Ectodermal cell (in vitro differentiated cells): Measurements from ENCODE around the gene CDH2.
"Not testable (repeated sequence)": the region's sequence is repeated elsewhere in the genome, so short reads cannot be mapped to it uniquely, and the experiment has no call there.

ENCODE experiments used
- H3K27ac ChIP-seq: 2 replicates; pipeline ENCODE4 v1.7.0; 2013; ENCODE audit warnings: mild to moderate bottlenecking, low read depth, low read length; ENCODE audit not compliant: insufficient read depth, poor library complexity, severe bottlenecking
- H3K27me3 ChIP-seq: 2 replicates; pipeline ENCODE4 v1.7.0; 2013; ENCODE audit warnings: mild to moderate bottlenecking, low read length; ENCODE audit not compliant: insufficient read depth, control insufficient read depth, poor library complexity, severe bottlenecking
- H3K36me3 ChIP-seq: one replicate; pipeline ENCODE4 v1.7.0; 2013; ENCODE audit warnings: low read length; ENCODE audit not compliant: control insufficient read depth, insufficient read depth
- H3K4me1 ChIP-seq: one replicate; pipeline ENCODE4 v1.7.0; 2013; ENCODE audit warnings: low read length; ENCODE audit not compliant: control insufficient read depth, insufficient read depth
- H3K4me3 ChIP-seq: 2 replicates; pipeline ENCODE4 v1.7.0; 2013; ENCODE audit warnings: low read depth, low read length, control low read depth; ENCODE audit not compliant: insufficient read depth
- H3K9me3 ChIP-seq: 2 replicates; pipeline ENCODE4 v1.7.0; 2013; ENCODE audit warnings: mild to moderate bottlenecking, low read length, moderate library complexity; ENCODE audit not compliant: control insufficient read depth
- WGBS, 2 experiments: methylation state at CpG; one replicate each; pipeline ENCODE4 v1.1.7; 2013; ENCODE audit warnings: missing lambda C conversion rate in 2 of 2; 5-methylcytosine and 5-hydroxymethylcytosine counted together

The CDH2 gene

GRCh38 chr18:27920836-27921235, 256.1 kb downstream of the CDH2 start:
- H3K4me3 ChIP-seq = no peak overlapping the region
- H3K27ac ChIP-seq = no peak overlapping the region
- H3K9me3 ChIP-seq = no peaks in the 10 kb centered on the region
- H3K4me1 ChIP-seq = peaks cover 19% of the 10 kb centered on the region
- 87 to 92% methylated on average over 3 of the region's 3 CpGs for WGBS, 2 experiments
- no peaks in the 10 kb centered on the region for H3K27me3 ChIP-seq
- H3K36me3 ChIP-seq = no peaks in the 10 kb centered on the region

GRCh38 chr18:27906189-27906588, 270.7 kb downstream of the CDH2 start:
- H3K4me1 ChIP-seq, H3K36me3 ChIP-seq, H3K27me3 ChIP-seq, H3K27ac ChIP-seq, H3K4me3 ChIP-seq, H3K9me3 ChIP-seq: not testable (repeated sequence)
- 93 to 96% methylated on average over 2 of the region's 2 CpGs for WGBS, 2 experiments

- no peaks in the 10 kb centered on the region for H3K27me3 ChIP-seq
- H3K36me3 ChIP-seq = no peaks in the 10 kb centered on the region
- peaks cover 6% of the 10 kb centered on the region for H3K4me1 ChIP-seq
- peaks cover 3% of the 10 kb centered on the region for H3K9me3 ChIP-seq
- H3K27ac ChIP-seq = no peak overlapping the region
- H3K4me3 ChIP-seq = no peak overlapping the region
- WGBS, 2 experiments = 73 to 79% methylated on average over 3 of the region's 3 CpGs
These were observed 273.0 kb downstream of the CDH2 start for GRCh38 chr18:27903906-27904305.

- Histone ChIP-seq H3K27ac (no peak overlapping the region), H3K27me3 (no peaks in the 10 kb centered on the region), H3K9me3 (peaks cover 3% of the 10 kb centered on the region), H3K36me3 (no peaks in the 10 kb centered on the region), H3K4me3 (no peak overlapping the region), H3K4me1 (peaks cover 6% of the 10 kb centered on the region)
- 78 to 87% methylated on average over 3 to 4 of the region's 4 CpGs for WGBS, 2 experiments
These were observed 275.3 kb downstream of the CDH2 start for GRCh38 chr18:27901424-27902226.
